PC-9 (cell line): Measurements from ENCODE around the gene HAL. TPM values are rescaled to one million over a fixed set of nuclear protein-coding genes. Genes with fewer than 3 reads are reported as not detected.

Source experiments
- Bru-seq: library from RNA; stranded (reverse); fragments of 400-500 nt; gene quantifications from one replicate; lab custom pipeline; 2021; lab: Mats Ljungman, UMichigan
- BruChase-seq, 2 experiments: library from RNA; stranded (reverse); fragments of 400-500 nt; gene quantifications; one replicate each; lab custom pipeline; 2021; lab: Mats Ljungman, UMichigan
- BruUV-seq: library from RNA; stranded (reverse); fragments of 400-500 nt; replicated peaks from 2 replicates; lab custom pipeline; 2021; lab: Mats Ljungman, UMichigan
- CTCF ChIA-PET: fragments of 300-600 bp; sonication (Branson Sonifier 250); formaldehyde crosslinking; loops from one replicate; lab custom pipeline; 2022; ENCODE audit warnings: antibody characterized with exemption; lab: Charles Lee
- POLR2A ChIA-PET: fragments of 300-600 bp; sonication (Branson Sonifier 250); formaldehyde crosslinking; loops from one replicate; lab custom pipeline; 2022; ENCODE audit warnings: antibody characterized with exemption; ENCODE audit not compliant: unreplicated experiment; lab: Charles Lee
- DNase-seq, 2 experiments: peaks; one replicate each; pipeline versions ENCODE4 v3.0.0 to v3.0.0-alpha.2; 2015 to 2022; ENCODE audit warnings: mixed read lengths in 1 of 2
- H2AFZ ChIP-seq: fragments of 200-600 bp; sonication (generic); 2 replicates; pipeline ENCODE4 v1.8.1; 2017; ENCODE audit warnings: antibody characterized with exemption
- H3F3A ChIP-seq: fragments of 200-600 bp; sonication (generic); 2 replicates; pipeline ENCODE4 v1.8.1; 2017; ENCODE audit warnings: antibody characterized with exemption, mild to moderate bottlenecking, low read depth; ENCODE audit not compliant: insufficient read depth
- H3K27ac ChIP-seq: fragments of 200-600 bp; sonication (generic); 2 replicates; pipeline ENCODE4 v1.6.1; 2016; ENCODE audit warnings: mixed run types
- H3K27me3 ChIP-seq: fragments of 200-600 bp; sonication (generic); 2 replicates; pipeline ENCODE4 v1.6.1; 2016; ENCODE audit warnings: low read depth, mixed run types; ENCODE audit not compliant: insufficient read depth
- H3K36me3 ChIP-seq: fragments of 200-600 bp; sonication (generic); 2 replicates; pipeline ENCODE4 v1.6.1; 2016; ENCODE audit warnings: low read depth, mixed run types
- H3K4me1 ChIP-seq: fragments of 200-600 bp; sonication (generic); replicated peaks from 2 replicates; pipeline ENCODE4 v1.6.1; 2016; ENCODE audit warnings: mixed run types; ENCODE audit not compliant: insufficient read depth
- H3K4me2 ChIP-seq: fragments of 200-600 bp; sonication (generic); 2 replicates; pipeline ENCODE4 v1.6.1; 2017; ENCODE audit warnings: mixed run types
- H3K4me3 ChIP-seq: fragments of 200-600 bp; sonication (generic); 2 replicates; pipeline ENCODE4 v1.6.1; 2016; ENCODE audit warnings: mixed run types
- H3K79me2 ChIP-seq: fragments of 200-600 bp; sonication (generic); 2 replicates; pipeline ENCODE4 v1.6.1; 2017; ENCODE audit warnings: low read depth, mixed run types
- H3K9me2 ChIP-seq: fragments of 200-600 bp; sonication (generic); 2 replicates; pipeline ENCODE4 v1.8.1; 2017; ENCODE audit warnings: mild to moderate bottlenecking; ENCODE audit not compliant: insufficient read depth
- H3K9me3 ChIP-seq: fragments of 200-600 bp; sonication (generic); 2 replicates; pipeline ENCODE4 v1.8.1; 2016; ENCODE audit warnings: low read depth; ENCODE audit not compliant: insufficient read depth
- H4K20me1 ChIP-seq: fragments of 200-600 bp; sonication (generic); 2 replicates; pipeline ENCODE4 v1.8.1; 2017; ENCODE audit not compliant: insufficient read depth
- CTCF ChIP-seq: fragments of 200-600 bp; sonication (generic); conservative IDR thresholded peaks from 2 replicates; pipeline ENCODE4 v1.6.1; 2017; ENCODE audit warnings: mixed run types, antibody characterized with exemption, mild to moderate bottlenecking, moderate library complexity
- EZH2 ChIP-seq: fragments of 200-600 bp; sonication (generic); IDR thresholded peaks from 2 replicates; pipeline ENCODE4 v1.8.0; 2017; ENCODE audit warnings: antibody characterized with exemption, low read depth
- intact Hi-C: fragments of 100-400 bp; cut with micrococcal nuclease; formaldehyde crosslinking; loops from one replicate; pipeline ENCODE4 v1.10.0; 2022; ENCODE audit not compliant: unreplicated experiment
- long read RNA-seq: library from polyadenylated mRNA; stranded (forward); transcript quantifications from one replicate; pipeline ENCODE4 v2.0.0, GENCODE V29; 2022
- total RNA-seq: library from RNA; stranded (reverse); gene quantifications from 2 replicates; pipeline ENCODE4 v1.2.3, GENCODE V29; 2021

Gene HAL
- total RNA-seq (0.45 and 1.3 TPM in 2 replicates), Bru-seq, nascent RNA (percentile 44 among the genes with signal in this experiment), BruChase-seq, experiment 1, labeled RNA remaining after a 2-hour chase (percentile 47 among the genes with signal in this experiment), BruChase-seq, experiment 2, labeled RNA remaining after a 6-hour chase (percentile 36 among the genes with signal in this experiment)
- long read RNA-seq, result 0 reads

- no peaks in the 10 kb centered on the region for H3K9me3 ChIP-seq
- peaks cover 39% of the 10 kb centered on the region for H3K4me1 ChIP-seq
- CTCF ChIA-PET, result no interaction called here
- peak within 1 kb of the TSS; percentile 48 for H3K27ac ChIP-seq
- H3K4me2 ChIP-seq, result peak within 1 kb of the TSS; percentile 60
- no peak for TF ChIP-seq CTCF
- TF ChIP-seq EZH2, result no peak
- H3K36me3 ChIP-seq, result no peaks in the 10 kb centered on the region
- H2AFZ ChIP-seq, result no peak within 1 kb of the TSS
- POLR2A ChIA-PET, result interaction anchor here (0.6 kb wide), 1 partner anchor 23 kb away, joined by 3 read pairs; no protein-coding TSS in a partner anchor
- no peaks in the 10 kb centered on the region for H3K9me2 ChIP-seq
- peak in 1 of 2 experiments; percentile 78 for DNase-seq
- no peak within 1 kb of the TSS for H3K4me3 ChIP-seq
- H3K27me3 ChIP-seq, result no peaks in the 10 kb centered on the region
- no peaks in the 10 kb centered on the region for H3K79me2 ChIP-seq
- intact Hi-C loops, result no loop called here
- peaks cover 36% of the 10 kb centered on the region for H3F3A ChIP-seq
- BruUV-seq, result no TSS peak
- no peaks in the 10 kb centered on the region for H4K20me1 ChIP-seq
Measured at GRCh38 chr12:95996034-95996658, at the start of gene HAL. Gene HAL, minus strand, starts transcription at chr12:95996344. Its CDS starts 434 bp downstream, at chr12:95995910.

- no peak for DNase-seq
- no peak overlapping the region for H3K4me3 ChIP-seq
- POLR2A ChIA-PET, result no interaction called here
- H3K27me3 ChIP-seq, result no peaks in the 10 kb centered on the region
- peaks cover 69% of the 10 kb centered on the region for H3K4me1 ChIP-seq
- CTCF ChIA-PET, result interaction anchor here (0.7 kb wide), 1 partner anchor 87 kb away, joined by 3 read pairs; no protein-coding TSS in a partner anchor
- no peaks in the 10 kb centered on the region for H3K79me2 ChIP-seq
- H3K4me2 ChIP-seq, result no peak overlapping the region
- no peak overlapping the region for H2AFZ ChIP-seq
- H3F3A ChIP-seq, result peaks cover 67% of the 10 kb centered on the region
- peak overlapping the region; percentile 99 for H3K27ac ChIP-seq
- H3K9me3 ChIP-seq, result no peaks in the 10 kb centered on the region
- intact Hi-C loops, result loop anchor here (5.0 kb wide), 1 partner anchor 172 kb away; no protein-coding TSS in a partner anchor
- H4K20me1 ChIP-seq, result no peaks in the 10 kb centered on the region
- TF ChIP-seq CTCF (no peak), EZH2 (no peak)
- no peaks in the 10 kb centered on the region for H3K36me3 ChIP-seq
- no TSS peak for BruUV-seq
- no peaks in the 10 kb centered on the region for H3K9me2 ChIP-seq
Measured at GRCh38 chr12:96045566-96045965, 49.4 kb upstream of the HAL start.

- Histone ChIP-seq H3F3A (peaks cover 63% of the 10 kb centered on the region), H2AFZ (peak overlapping the region; percentile 40; the same call in 1 of the 2 replicates), H3K36me3 (no peaks in the 10 kb centered on the region), H3K27me3 (no peaks in the 10 kb centered on the region), H3K4me2 (peak overlapping the region; percentile 73), H4K20me1 (no peaks in the 10 kb centered on the region), H3K4me1 (peaks cover 65% of the 10 kb centered on the region), H3K27ac (peak overlapping the region; percentile 99), H3K9me2 (no peaks in the 10 kb centered on the region), H3K79me2 (no peaks in the 10 kb centered on the region), H3K4me3 (no peak overlapping the region), H3K9me3 (no peaks in the 10 kb centered on the region)
- no peak for TF ChIP-seq EZH2
- no peak for TF ChIP-seq CTCF
- ChIA-PET CTCF (no interaction called here), POLR2A (no interaction called here)
- BruUV-seq, result no TSS peak
- no peak for DNase-seq
- intact Hi-C loops, result loop anchor here (5.0 kb wide), 1 partner anchor 172 kb away; no protein-coding TSS in a partner anchor
Measured at GRCh38 chr12:96044943-96045290, 48.8 kb upstream of the HAL start.
